Ascending aorta (tissue), 2 donors: ENCODE data around the gene RELL2. TPM values are rescaled to one million over a fixed set of nuclear protein-coding genes. Genes with fewer than 3 reads are reported as not detected.

Experiments
- DNase-seq, 2 donors: peaks; one replicate each; pipeline ENCODE4 v3.0.0-alpha.2; 2019; ENCODE audit warnings: low spot score in 2 of 2
- H3K27ac ChIP-seq, 2 donors: fragments of 200-600 bp; sonication (generic); one replicate each; pipeline ENCODE4 v1.5.1; 2016 to 2017; ENCODE audit warnings: mild to moderate bottlenecking in 1 of 2
- H3K27me3 ChIP-seq: fragments of 200-600 bp; sonication (generic); one replicate; pipeline ENCODE4 v1.5.1; 2017
- H3K36me3 ChIP-seq, 2 donors: fragments of 200-600 bp; sonication (generic); one replicate each; pipeline ENCODE4 v1.5.1; 2016
- H3K4me1 ChIP-seq, 2 donors: fragments of 200-600 bp; sonication (generic); one replicate each; pipeline ENCODE4 v1.5.1; 2016 to 2017; ENCODE audit warnings: mild to moderate bottlenecking in 1 of 2
- H3K4me3 ChIP-seq, 2 donors: fragments of 200-600 bp; sonication (generic); one replicate each; pipeline ENCODE4 v1.5.1; 2016 to 2017; ENCODE audit warnings: mild to moderate bottlenecking in 1 of 2
- H3K9me3 ChIP-seq, 2 donors: fragments of 200-600 bp; sonication (generic); one replicate each; pipeline ENCODE4 v1.5.1; 2016
- intact Hi-C: fragments of 100-400 bp; cut with DNase I; formaldehyde crosslinking; loops from one replicate; pipeline ENCODE4 v1.15.1; 2023
- total RNA-seq: library from RNA; depleted of rRNA; stranded (reverse); fragments of >200 nt; gene quantifications from one replicate; pipeline ENCODE4 v1.1.0, GENCODE V29; 2016
- TF ChIP-seq, protein P1 (sequence below), 3 experiments: fragments of 200-600 bp in 2 of 3; fragments of 450-650 bp in 1 of 3; sonication (generic) in 2 of 3; IDR thresholded peaks; one replicate each; pipeline ENCODE4 v1.5.1; 2016 to 2019; ENCODE audit warnings: antibody characterized with exemption in 3 of 3, mild to moderate bottlenecking in 1 of 3, moderate library complexity in 1 of 3

The RELL2 gene
- total RNA-seq, 1 donor from 2014 or later, result 1.4 TPM

DNA sequence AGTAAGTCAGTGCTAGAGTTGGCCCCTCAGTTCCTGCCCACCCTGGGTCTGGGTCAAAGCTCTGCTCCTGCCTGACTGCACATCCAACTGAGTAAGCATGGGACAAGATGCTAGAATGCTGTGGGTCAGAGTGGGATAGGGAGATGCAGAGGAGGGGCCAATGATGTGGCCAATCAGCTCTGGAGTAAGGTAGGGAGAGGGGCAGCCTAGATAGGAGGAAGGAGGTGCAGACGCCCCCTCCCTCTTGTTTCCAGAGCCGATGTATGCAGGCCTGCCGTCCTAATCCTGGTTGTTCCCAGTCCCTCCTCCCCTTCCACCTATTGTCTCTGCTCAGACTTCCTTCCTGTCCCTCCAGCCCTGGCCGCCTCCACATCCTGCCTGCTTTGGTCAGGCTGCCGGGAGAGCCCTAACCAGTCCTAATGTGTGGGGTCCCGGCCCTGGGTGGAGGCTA lies 44.0 kb downstream of the RELL2 start:
- H3K4me3 ChIP-seq, result peak overlapping the region in 1 of 2 donors; percentile 81
- DNase-seq, result no peak
- TF ChIP-seq, protein P1, sequence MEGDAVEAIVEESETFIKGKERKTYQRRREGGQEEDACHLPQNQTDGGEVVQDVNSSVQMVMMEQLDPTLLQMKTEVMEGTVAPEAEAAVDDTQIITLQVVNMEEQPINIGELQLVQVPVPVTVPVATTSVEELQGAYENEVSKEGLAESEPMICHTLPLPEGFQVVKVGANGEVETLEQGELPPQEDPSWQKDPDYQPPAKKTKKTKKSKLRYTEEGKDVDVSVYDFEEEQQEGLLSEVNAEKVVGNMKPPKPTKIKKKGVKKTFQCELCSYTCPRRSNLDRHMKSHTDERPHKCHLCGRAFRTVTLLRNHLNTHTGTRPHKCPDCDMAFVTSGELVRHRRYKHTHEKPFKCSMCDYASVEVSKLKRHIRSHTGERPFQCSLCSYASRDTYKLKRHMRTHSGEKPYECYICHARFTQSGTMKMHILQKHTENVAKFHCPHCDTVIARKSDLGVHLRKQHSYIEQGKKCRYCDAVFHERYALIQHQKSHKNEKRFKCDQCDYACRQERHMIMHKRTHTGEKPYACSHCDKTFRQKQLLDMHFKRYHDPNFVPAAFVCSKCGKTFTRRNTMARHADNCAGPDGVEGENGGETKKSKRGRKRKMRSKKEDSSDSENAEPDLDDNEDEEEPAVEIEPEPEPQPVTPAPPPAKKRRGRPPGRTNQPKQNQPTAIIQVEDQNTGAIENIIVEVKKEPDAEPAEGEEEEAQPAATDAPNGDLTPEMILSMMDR (IDR thresholded peaks at IDR 0.05), result no peak

DNA sequence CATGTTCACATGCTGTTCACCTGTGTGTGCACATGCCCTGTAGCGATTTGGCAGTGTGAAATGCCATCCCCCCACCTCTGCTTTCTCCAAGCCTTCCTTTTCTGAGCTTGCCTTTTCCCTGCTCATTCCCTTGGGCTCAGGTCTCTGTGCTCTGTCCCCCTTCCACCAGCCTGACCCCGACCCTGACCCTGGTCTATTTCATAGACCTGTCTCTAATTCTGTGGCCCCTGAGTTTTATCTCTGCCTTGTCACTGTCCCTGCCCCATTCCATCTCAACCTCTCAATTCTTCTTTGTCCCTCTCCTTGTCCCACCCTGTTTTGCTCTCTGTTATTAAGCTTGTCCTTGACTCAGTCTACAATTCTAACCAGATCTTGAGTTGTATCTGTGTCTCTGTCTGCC lies 44.5 kb downstream of the RELL2 start:
- TF ChIP-seq, protein P1 (IDR thresholded peaks at IDR 0.05), result no peak
- Histone ChIP-seq H3K27ac (peak overlapping the region; percentile 80 to 94), H3K9me3 (no peaks in the 10 kb centered on the region), H3K36me3 (peaks cover 0 to 5% of the 10 kb centered on the region in 2 donors), H3K4me3 (peak overlapping the region; percentile 70 to 81), H3K4me1 (peaks cover 4 to 17% of the 10 kb centered on the region in 2 donors), H3K27me3 (no peaks in the 10 kb centered on the region)
- intact Hi-C loops, result no loop called here
- no peak for DNase-seq

More for the DNA sequence above, 44.0 kb downstream of the RELL2 start:
- H3K9me3 ChIP-seq, result no peaks in the 10 kb centered on the region
- peaks cover 4 to 17% of the 10 kb centered on the region in 2 donors for H3K4me1 ChIP-seq
- peaks cover 0 to 5% of the 10 kb centered on the region in 2 donors for H3K36me3 ChIP-seq
- H3K27ac ChIP-seq, result peak overlapping the region; percentile 80 to 94
- intact Hi-C loops, result no loop called here
- H3K27me3 ChIP-seq, result no peaks in the 10 kb centered on the region

DNA sequence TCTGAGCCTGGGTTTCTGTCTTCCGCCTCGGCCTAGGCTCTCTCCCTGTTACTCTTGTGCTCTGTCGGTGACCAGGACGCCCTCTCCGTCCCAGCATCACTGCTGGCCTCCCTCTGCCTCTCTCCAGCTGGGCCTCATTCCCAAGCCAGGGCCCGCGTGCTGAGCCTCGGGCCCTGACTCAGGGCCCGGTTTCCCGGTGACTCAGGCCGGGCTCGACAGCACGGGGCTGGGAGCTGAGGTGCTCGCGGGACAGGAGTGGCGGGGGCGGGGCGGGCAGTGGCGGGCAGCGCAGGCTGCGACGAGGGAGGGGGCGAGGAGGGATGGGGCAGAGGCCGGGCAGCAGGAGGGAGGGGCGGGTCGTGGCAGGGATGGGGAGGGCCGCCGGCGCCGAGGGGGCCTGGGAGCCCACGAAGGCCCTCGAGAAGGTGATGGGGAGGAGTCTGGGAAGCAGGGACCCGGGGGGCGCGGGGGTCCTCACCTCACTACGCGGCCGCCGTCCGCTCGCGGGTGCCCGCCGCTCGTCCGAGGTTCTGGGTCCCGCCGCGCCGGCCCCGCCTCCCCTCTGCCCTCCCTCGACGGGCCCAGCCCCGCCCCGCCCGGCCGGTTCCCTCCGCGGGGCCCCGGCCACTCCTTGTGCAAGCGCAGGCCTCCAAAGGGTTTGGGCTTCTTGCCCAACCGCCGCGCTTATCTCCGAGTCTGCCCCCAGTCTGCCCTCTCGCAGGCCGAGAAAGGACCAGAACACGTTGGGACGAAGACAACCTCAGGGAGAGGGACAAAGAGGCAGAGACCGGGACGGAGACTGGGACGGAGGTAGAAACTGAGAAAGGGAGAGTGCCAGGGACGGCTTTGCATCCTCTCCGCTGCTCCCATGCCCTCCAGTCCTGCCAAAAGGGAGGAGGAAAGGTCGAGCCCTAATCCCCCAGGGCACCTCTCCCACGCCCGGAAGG lies 45.2 kb downstream of the RELL2 start, which contains the start of gene ARAP3:
Gene ARAP3, minus strand, starts transcription at position 536 of the 947 bp plus-strand sequence. CDS start 1,744 bp downstream, outside the sequence.
- peaks cover 0 to 5% of the 10 kb centered on the region in 2 donors for H3K36me3 ChIP-seq
- H3K4me3 ChIP-seq, result peak within 1 kb of the TSS; percentile 70 to 81
- peak; percentile 72 to 93 for DNase-seq
- H3K4me1 ChIP-seq, result peaks cover 4 to 17% of the 10 kb centered on the region in 2 donors
- H3K9me3 ChIP-seq, result no peaks in the 10 kb centered on the region
- H3K27ac ChIP-seq, result peak within 1 kb of the TSS; percentile 80 to 94
- H3K27me3 ChIP-seq, result no peaks in the 10 kb centered on the region
- intact Hi-C loops, result no loop called here
- TF ChIP-seq, protein P1 (IDR thresholded peaks at IDR 0.05), result no peak

DNA sequence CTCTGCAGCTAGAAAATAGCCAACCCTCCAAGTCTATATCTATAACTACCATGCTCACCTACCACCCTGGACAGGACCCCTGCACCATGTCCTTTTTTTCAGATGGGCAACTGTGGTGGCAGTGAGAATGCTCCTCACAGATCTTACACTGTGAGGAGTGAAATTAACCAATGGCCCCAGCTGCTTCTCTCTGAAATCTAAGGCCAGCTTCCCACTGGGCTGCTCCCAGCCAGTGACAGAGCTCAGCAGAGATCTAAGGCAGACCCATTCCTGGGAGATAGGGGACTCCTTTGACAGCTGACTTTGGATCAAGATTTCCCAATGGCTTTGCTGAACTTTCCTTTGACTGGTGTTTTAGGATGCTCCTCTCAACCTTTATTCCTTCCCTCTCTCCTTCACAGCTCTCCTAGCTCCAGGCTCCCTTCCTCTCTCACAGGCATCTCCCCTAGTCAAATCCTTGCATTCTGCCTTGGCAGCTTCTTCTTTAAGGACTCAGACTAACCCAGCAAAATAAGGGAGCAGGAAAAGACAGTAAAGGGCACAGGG lies 46.9 kb downstream of the RELL2 start:
- Histone ChIP-seq H3K36me3 (no peaks in the 10 kb centered on the region), H3K27ac (peak overlapping the region in 1 of 2 donors; percentile 4), H3K9me3 (no peaks in the 10 kb centered on the region), H3K4me1 (peaks cover 4 to 17% of the 10 kb centered on the region in 2 donors), H3K4me3 (no peak overlapping the region), H3K27me3 (no peaks in the 10 kb centered on the region)
- no peak for DNase-seq
- TF ChIP-seq, protein P1 (IDR thresholded peaks at IDR 0.05), result no peak
- intact Hi-C loops, result no loop called here

DNA sequence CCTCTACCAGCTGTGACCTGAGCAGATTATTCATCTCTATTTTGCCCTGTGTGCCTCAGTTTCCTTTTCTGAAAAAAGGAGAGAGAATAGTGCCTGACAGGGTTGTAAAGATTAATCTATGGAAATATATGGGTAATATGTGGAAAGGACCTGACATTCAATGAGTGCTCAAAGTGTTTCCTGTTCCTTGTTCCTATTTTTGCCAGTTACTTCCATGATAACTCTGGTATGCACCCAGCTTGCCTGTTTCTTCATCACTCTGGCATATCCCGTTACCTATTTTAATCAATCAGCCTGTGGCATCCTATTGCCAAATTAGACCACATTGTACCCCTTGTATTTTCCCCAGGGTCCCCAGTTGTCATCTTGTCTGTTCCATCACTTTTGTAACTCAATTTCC lies 48.8 kb downstream of the RELL2 start:
- Histone ChIP-seq H3K27ac (no peak overlapping the region), H3K4me3 (no peak overlapping the region), H3K4me1 (peaks cover 4 to 12% of the 10 kb centered on the region in 2 donors), H3K9me3 (no peaks in the 10 kb centered on the region), H3K27me3 (no peaks in the 10 kb centered on the region), H3K36me3 (no peaks in the 10 kb centered on the region)
- intact Hi-C loops, result no loop called here
- DNase-seq, result no peak
- TF ChIP-seq, protein P1 (IDR thresholded peaks at IDR 0.05), result no peak
